ENCODE data around the gene CARD18. TPM values are rescaled to one million over a fixed set of nuclear protein-coding genes. Genes with fewer than 3 reads are reported as not detected.

CARD18 gene
- total RNA-seq (2014; rRNA removed) (not detected in 2 replicates), Bru-seq, nascent RNA (percentile 4 among the genes with signal in this experiment), BruChase-seq, experiment 1, labeled RNA remaining after a 6-hour chase (percentile 4 among the genes with signal in this experiment), BruChase-seq, experiment 2, labeled RNA remaining after a 2-hour chase (percentile 5 among the genes with signal in this experiment)
- long read RNA-seq, result 0 reads

GRCh38 chr11:105139669-105140068 is at the start of gene CARD18:
Gene CARD18, minus strand, starts transcription at chr11:105139769. Its CDS starts 43 bp downstream, at chr11:105139726.
- H3K27me3 ChIP-seq (ENCODE audit: low read length), result no peaks in the 10 kb centered on the region
- DNase-seq (no peak), ATAC-seq (no peak)
- no peak within 1 kb of the TSS for H3K4me3 ChIP-seq (ENCODE audit: low read length)
- no peak within 1 kb of the TSS for H3K27ac ChIP-seq (ENCODE audit: low read length)
- no peaks in the 10 kb centered on the region for H4K20me1 ChIP-seq (ENCODE audit: low read length)
- TF ChIP-seq EZH2 (IDR thresholded peaks at IDR 0.05; ENCODE audit: low read length, unreplicated experiment), result no peak
- TF ChIP-seq EZH2phosphoT487 (IDR thresholded peaks at IDR 0.05; ENCODE audit: borderline replicate concordance, low read length), result no peak
- TF ChIP-seq CTCF (conservative IDR thresholded peaks at IDR 0.05; ENCODE audit: low read depth, low read length), result no peak
- H3F3A ChIP-seq (ENCODE audit: low read length, unreplicated experiment), result no peaks in the 10 kb centered on the region
- H3K9me3 ChIP-seq (ENCODE audit: low read length), result no peaks in the 10 kb centered on the region
- H3K79me2 ChIP-seq (ENCODE audit: low read length), result no peaks in the 10 kb centered on the region
- H3K4me2 ChIP-seq (ENCODE audit: low read length), result no peak within 1 kb of the TSS
- POLR2A ChIA-PET (ENCODE audit: unreplicated experiment), result no interaction called here
- H3K9ac ChIP-seq (ENCODE audit: low read length), result no peak within 1 kb of the TSS
- peaks cover 4% of the 10 kb centered on the region; the same call in 1 of the 2 replicates for H3K4me1 ChIP-seq (ENCODE audit: insufficient read depth, low read length)
- no peak within 1 kb of the TSS for H2AFZ ChIP-seq (ENCODE audit: low read length)
- H3K9me2 ChIP-seq (replicated peaks; ENCODE audit: low read length), result no peaks in the 10 kb centered on the region
- CTCF ChIA-PET, result no interaction called here
- BruUV-seq (replicated peaks), result no TSS peak
- intact Hi-C loops (cut with micrococcal nuclease), result loop anchor here (10.0 kb wide), 1 partner anchor 605 kb away; no protein-coding TSS in a partner anchor
- no peaks in the 10 kb centered on the region for H3K36me3 ChIP-seq (ENCODE audit: low read depth, low read length)

GRCh38 chr11:105183987-105184386 is 44.4 kb upstream of the CARD18 start:
- Histone ChIP-seq H3K9me2 (replicated peaks; ENCODE audit: low read length) (no peaks in the 10 kb centered on the region), H3F3A (ENCODE audit: low read length, unreplicated experiment) (no peaks in the 10 kb centered on the region), H3K4me2 (ENCODE audit: low read length) (no peak overlapping the region), H2AFZ (ENCODE audit: low read length) (no peak overlapping the region), H3K36me3 (ENCODE audit: low read depth, low read length) (no peaks in the 10 kb centered on the region), H4K20me1 (ENCODE audit: low read length) (no peaks in the 10 kb centered on the region), H3K9ac (ENCODE audit: low read length) (no peak overlapping the region), H3K79me2 (ENCODE audit: low read length) (no peaks in the 10 kb centered on the region), H3K27ac (ENCODE audit: low read length) (no peak overlapping the region), H3K4me3 (ENCODE audit: low read length) (no peak overlapping the region), H3K9me3 (ENCODE audit: low read length) (no peaks in the 10 kb centered on the region), H3K4me1 (ENCODE audit: insufficient read depth, low read length) (0 out of 2 replicates have a peak, but pooled peaks cover 3% of the 10 kb centered on the region), H3K27me3 (ENCODE audit: low read length) (no peaks in the 10 kb centered on the region)
- no TSS peak for BruUV-seq (replicated peaks)
- no peak for ATAC-seq
- CTCF ChIA-PET, result no interaction called here
- intact Hi-C loops (cut with micrococcal nuclease), result no loop called here
- no peak for TF ChIP-seq EZH2phosphoT487 (IDR thresholded peaks at IDR 0.05; ENCODE audit: borderline replicate concordance, low read length)
- TF ChIP-seq EZH2 (IDR thresholded peaks at IDR 0.05; ENCODE audit: low read length, unreplicated experiment), result no peak
- no peak for TF ChIP-seq CTCF (conservative IDR thresholded peaks at IDR 0.05; ENCODE audit: low read depth, low read length)
- POLR2A ChIA-PET (ENCODE audit: unreplicated experiment), result interaction anchor here (0.6 kb wide), 1 partner anchor 48 kb away, joined by 3 read pairs; no protein-coding TSS in a partner anchor
- no peak for DNase-seq

- ATAC-seq, result no peak
- BruUV-seq (replicated peaks), result no TSS peak
- no peak for DNase-seq
- Histone ChIP-seq H3K36me3 (ENCODE audit: low read depth, low read length) (no peaks in the 10 kb centered on the region), H3K9ac (ENCODE audit: low read length) (no peak overlapping the region), H3K9me2 (replicated peaks; ENCODE audit: low read length) (no peaks in the 10 kb centered on the region), H3K4me1 (ENCODE audit: insufficient read depth, low read length) (0 out of 2 replicates have a peak, but pooled peaks cover 3% of the 10 kb centered on the region), H3K27ac (ENCODE audit: low read length) (no peak overlapping the region), H3K79me2 (ENCODE audit: low read length) (no peaks in the 10 kb centered on the region), H3K4me2 (ENCODE audit: low read length) (no peak overlapping the region), H2AFZ (ENCODE audit: low read length) (no peak overlapping the region), H3K9me3 (ENCODE audit: low read length) (no peaks in the 10 kb centered on the region), H3K27me3 (ENCODE audit: low read length) (no peaks in the 10 kb centered on the region), H4K20me1 (ENCODE audit: low read length) (no peaks in the 10 kb centered on the region), H3F3A (ENCODE audit: low read length, unreplicated experiment) (no peaks in the 10 kb centered on the region), H3K4me3 (ENCODE audit: low read length) (no peak overlapping the region)
- intact Hi-C loops (cut with micrococcal nuclease), result no loop called here
- ChIA-PET CTCF (no interaction called here), POLR2A (ENCODE audit: unreplicated experiment) (interaction anchor here (0.6 kb wide), 1 partner anchor 49 kb away, joined by 3 read pairs; no protein-coding TSS in a partner anchor)
- TF ChIP-seq EZH2phosphoT487 (IDR thresholded peaks at IDR 0.05; ENCODE audit: borderline replicate concordance, low read length) (no peak), CTCF (conservative IDR thresholded peaks at IDR 0.05; ENCODE audit: low read depth, low read length) (no peak), EZH2 (IDR thresholded peaks at IDR 0.05; ENCODE audit: low read length, unreplicated experiment) (no peak)
These were observed 43.9 kb upstream of the CARD18 start for GRCh38 chr11:105183426-105183825.

Data from PC-3 (cell line).